HG03139 (cell line): ENCODE data around the gene ACOX3.

Experiments
- ATAC-seq: cut with Tn5 transposase; IDR thresholded peaks from one replicate; pipeline ENCODE4 v1.9.1; 2021; ENCODE audit not compliant: unreplicated experiment

The ACOX3 gene

GRCh38 chr4:8468746-8469535, 28.4 kb upstream of the ACOX3 start:
- peak; percentile 80 for ATAC-seq

- ATAC-seq = no peak
Observed at GRCh38 chr4:8467016-8467415, 26.5 kb upstream of the ACOX3 start.

GRCh38 chr4:8465615-8466611, 25.4 kb upstream of the ACOX3 start:
- no peak for ATAC-seq

- ATAC-seq = no peak
Observed at GRCh38 chr4:8464381-8464780, 23.9 kb upstream of the ACOX3 start.

GRCh38 chr4:8463811-8464210, 23.3 kb upstream of the ACOX3 start:
- ATAC-seq = no peak

- no peak for ATAC-seq
Observed at GRCh38 chr4:8461616-8462015, 21.1 kb upstream of the ACOX3 start.

- ATAC-seq = no peak
Observed at GRCh38 chr4:8461086-8461485, 20.6 kb upstream of the ACOX3 start.

- ATAC-seq = no peak
Observed at GRCh38 chr4:8459867-8460445, 19.4 kb upstream of the ACOX3 start.

GRCh38 chr4:8457646-8458252, 17.2 kb upstream of the ACOX3 start:
- ATAC-seq = no peak

- no peak for ATAC-seq
Observed at GRCh38 chr4:8453957-8454356, 13.4 kb upstream of the ACOX3 start.

- no peak for ATAC-seq
Observed at GRCh38 chr4:8451440-8452182, 11.1 kb upstream of the ACOX3 start.

GRCh38 chr4:8446122-8446521, 5.6 kb upstream of the ACOX3 start:
- ATAC-seq = no peak

- no peak for ATAC-seq
Observed at GRCh38 chr4:8443801-8444200, 3.3 kb upstream of the ACOX3 start.

- ATAC-seq = no peak
Observed at GRCh38 chr4:8442596-8443358, 2.3 kb upstream of the ACOX3 start.

- ATAC-seq = no peak
Observed at GRCh38 chr4:8441499-8442091, 1.1 kb upstream of the ACOX3 start.

GRCh38 chr4:8439914-8440491, 520 bp downstream of the ACOX3 start:
- ATAC-seq = peak; percentile 14

- no peak for ATAC-seq
Observed at GRCh38 chr4:8439168-8439567, 1.4 kb downstream of the ACOX3 start.

GRCh38 chr4:8438743-8439142, 1.8 kb downstream of the ACOX3 start:
- no peak for ATAC-seq

GRCh38 chr4:8437281-8437680, 3.2 kb downstream of the ACOX3 start:
- ATAC-seq = no peak
